KMS-11 (cell line): ENCODE measurements around the gene SUCO.

Source experiments
- H2AFZ ChIP-seq: fragments of 200-600 bp; sonication (generic); 2 replicates; pipeline ENCODE4 v1.6.1; 2016; ENCODE audit warnings: antibody characterized with exemption, mixed run types, low read depth
- H3K27ac ChIP-seq: fragments of 200-600 bp; sonication (generic); 2 replicates; pipeline ENCODE4 v1.6.1; 2016; ENCODE audit warnings: mild to moderate bottlenecking, mixed run types
- H3K27me3 ChIP-seq: fragments of 200-600 bp; sonication (generic); 2 replicates; pipeline ENCODE4 v1.6.1; 2017; ENCODE audit warnings: mild to moderate bottlenecking, low read depth, mixed run types, moderate library complexity; ENCODE audit not compliant: insufficient read depth
- H3K36me3 ChIP-seq: fragments of 200-600 bp; sonication (generic); 2 replicates; pipeline ENCODE4 v1.6.1; 2017; ENCODE audit warnings: mild to moderate bottlenecking, mixed run types; ENCODE audit not compliant: insufficient read depth
- H3K4me1 ChIP-seq: fragments of 200-600 bp; sonication (generic); 2 replicates; pipeline ENCODE4 v1.6.1; 2016; ENCODE audit warnings: mild to moderate bottlenecking, low read depth, mixed run types; ENCODE audit not compliant: poor library complexity, severe bottlenecking
- H3K4me2 ChIP-seq: fragments of 200-600 bp; sonication (generic); 2 replicates; pipeline ENCODE4 v1.7.0; 2016; ENCODE audit warnings: mild to moderate bottlenecking, mixed run types
- H3K4me3 ChIP-seq: fragments of 200-600 bp; sonication (generic); IDR thresholded peaks from 2 replicates; pipeline ENCODE4 v1.6.1; 2017; ENCODE audit warnings: low read depth, low read length, mixed read lengths; ENCODE audit not compliant: insufficient read depth
- H3K79me2 ChIP-seq: fragments of 200-600 bp; sonication (generic); 2 replicates; pipeline ENCODE4 v1.6.1; 2016; ENCODE audit warnings: low read depth, mixed run types; ENCODE audit not compliant: insufficient read depth
- H3K9ac ChIP-seq: fragments of 200-600 bp; sonication (generic); 2 replicates; pipeline ENCODE4 v1.6.1; 2016; ENCODE audit warnings: mild to moderate bottlenecking, mixed run types
- H4K20me1 ChIP-seq: fragments of 200-600 bp; sonication (generic); 2 replicates; pipeline ENCODE4 v1.6.1; 2016; ENCODE audit warnings: mild to moderate bottlenecking, mixed run types; ENCODE audit not compliant: insufficient read depth
- TF ChIP-seq, protein P1 (sequence below): fragments of 200-600 bp; sonication (generic); conservative IDR thresholded peaks from 2 replicates; pipeline ENCODE4 v1.6.1; 2017; ENCODE audit warnings: low read depth, mild to moderate bottlenecking, antibody characterized with exemption, low read length, moderate library complexity, mixed read lengths

The SUCO gene

DNA sequence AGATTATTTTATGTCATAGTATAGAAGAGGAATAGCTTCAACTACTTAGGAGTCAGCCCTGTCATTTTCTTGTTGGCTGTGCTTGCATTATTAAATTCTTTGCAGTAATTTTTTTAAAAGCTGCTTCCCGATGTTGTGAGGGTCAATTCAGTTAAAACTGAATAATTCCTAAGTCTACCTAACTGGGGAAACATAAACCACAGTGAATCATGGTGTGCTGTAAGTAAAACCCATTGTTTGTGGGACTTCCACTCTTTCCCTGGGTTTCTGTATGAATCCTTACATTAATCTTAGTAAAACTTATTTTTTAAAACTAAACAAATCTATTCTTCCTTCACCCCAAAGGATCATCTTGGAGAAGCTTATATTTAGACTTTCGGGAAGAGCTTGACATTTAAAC, 4.4 kb downstream of the SUCO start:
- Histone ChIP-seq H3K27ac (no peak overlapping the region), H3K36me3 (no peaks in the 10 kb centered on the region), H3K4me2 (no peak overlapping the region), H4K20me1 (peaks cover 10% of the 10 kb centered on the region; the same call in 1 of the 2 replicates), H3K27me3 (no peaks in the 10 kb centered on the region), H3K4me1 (peaks cover 26% of the 10 kb centered on the region), H3K4me3 (no peak overlapping the region), H2AFZ (no peak overlapping the region), H3K9ac (no peak overlapping the region), H3K79me2 (peaks cover 90% of the 10 kb centered on the region)
- TF ChIP-seq, protein P1, sequence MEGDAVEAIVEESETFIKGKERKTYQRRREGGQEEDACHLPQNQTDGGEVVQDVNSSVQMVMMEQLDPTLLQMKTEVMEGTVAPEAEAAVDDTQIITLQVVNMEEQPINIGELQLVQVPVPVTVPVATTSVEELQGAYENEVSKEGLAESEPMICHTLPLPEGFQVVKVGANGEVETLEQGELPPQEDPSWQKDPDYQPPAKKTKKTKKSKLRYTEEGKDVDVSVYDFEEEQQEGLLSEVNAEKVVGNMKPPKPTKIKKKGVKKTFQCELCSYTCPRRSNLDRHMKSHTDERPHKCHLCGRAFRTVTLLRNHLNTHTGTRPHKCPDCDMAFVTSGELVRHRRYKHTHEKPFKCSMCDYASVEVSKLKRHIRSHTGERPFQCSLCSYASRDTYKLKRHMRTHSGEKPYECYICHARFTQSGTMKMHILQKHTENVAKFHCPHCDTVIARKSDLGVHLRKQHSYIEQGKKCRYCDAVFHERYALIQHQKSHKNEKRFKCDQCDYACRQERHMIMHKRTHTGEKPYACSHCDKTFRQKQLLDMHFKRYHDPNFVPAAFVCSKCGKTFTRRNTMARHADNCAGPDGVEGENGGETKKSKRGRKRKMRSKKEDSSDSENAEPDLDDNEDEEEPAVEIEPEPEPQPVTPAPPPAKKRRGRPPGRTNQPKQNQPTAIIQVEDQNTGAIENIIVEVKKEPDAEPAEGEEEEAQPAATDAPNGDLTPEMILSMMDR: no peak

DNA sequence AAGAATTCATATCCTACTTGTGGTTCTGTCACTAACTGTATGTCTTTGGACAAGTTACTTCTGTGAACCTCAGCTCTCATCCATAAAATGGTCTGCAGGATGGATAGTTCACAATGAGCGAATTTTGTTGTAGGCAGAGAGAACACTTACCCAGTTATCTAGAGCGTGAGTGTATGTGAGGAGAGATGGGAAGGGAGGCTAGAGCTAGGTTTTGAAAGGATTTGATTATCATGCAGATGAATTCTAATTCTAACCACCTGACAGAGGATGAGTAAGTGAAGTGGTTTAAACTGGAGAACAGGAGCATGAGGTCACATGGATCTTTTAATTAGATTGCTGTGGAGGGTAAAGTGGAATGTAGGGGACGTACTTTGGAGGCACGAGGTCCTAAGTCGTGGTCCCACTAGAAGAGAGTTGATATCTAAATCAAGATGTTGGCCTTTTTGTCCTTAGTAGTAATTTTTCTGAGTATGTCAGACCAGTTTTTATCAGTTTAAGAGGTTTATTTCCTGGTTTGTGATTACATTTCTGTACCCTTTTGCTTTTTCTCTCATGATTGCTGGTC, 5.0 kb downstream of the SUCO start:
- no peak overlapping the region for H2AFZ ChIP-seq
- peaks cover 10% of the 10 kb centered on the region; the same call in 1 of the 2 replicates for H4K20me1 ChIP-seq
- no peaks in the 10 kb centered on the region for H3K36me3 ChIP-seq
- H3K27me3 ChIP-seq: no peaks in the 10 kb centered on the region
- no peak overlapping the region for H3K27ac ChIP-seq
- no peak overlapping the region for H3K4me3 ChIP-seq
- TF ChIP-seq, protein P1: no peak
- no peak overlapping the region for H3K9ac ChIP-seq
- H3K4me1 ChIP-seq: peaks cover 26% of the 10 kb centered on the region
- peaks cover 95% of the 10 kb centered on the region for H3K79me2 ChIP-seq
- no peak overlapping the region for H3K4me2 ChIP-seq

DNA sequence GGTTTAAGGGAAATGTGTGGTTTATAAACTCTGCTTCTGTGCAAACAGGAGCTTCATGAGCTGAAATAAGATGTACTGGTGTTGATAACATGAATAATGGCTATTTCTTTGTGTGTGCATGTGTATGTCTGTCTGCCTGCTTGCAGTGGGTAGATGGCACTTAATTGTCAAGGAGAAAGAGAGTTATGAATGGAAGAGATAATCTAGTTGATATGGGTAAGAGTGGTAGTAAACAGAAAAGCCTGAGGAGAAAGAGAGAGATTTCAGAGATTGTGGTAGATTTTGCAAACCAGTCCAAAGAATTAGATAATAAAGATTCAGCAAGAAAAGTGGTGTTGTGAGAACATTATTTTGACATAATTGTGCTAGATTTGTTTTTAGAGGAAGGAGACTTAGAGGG, 7.7 kb downstream of the SUCO start:
- TF ChIP-seq, protein P1: no peak
- H3K9ac ChIP-seq: no peak overlapping the region
- H4K20me1 ChIP-seq: 0 out of 2 replicates have a peak, but pooled peaks cover 2% of the 10 kb centered on the region
- H3K4me3 ChIP-seq: no peak overlapping the region
- H3K36me3 ChIP-seq: no peaks in the 10 kb centered on the region
- peaks cover 33% of the 10 kb centered on the region for H3K4me1 ChIP-seq
- H2AFZ ChIP-seq: no peak overlapping the region
- no peaks in the 10 kb centered on the region for H3K27me3 ChIP-seq
- H3K27ac ChIP-seq: no peak overlapping the region
- peaks cover 96% of the 10 kb centered on the region for H3K79me2 ChIP-seq
- no peak overlapping the region for H3K4me2 ChIP-seq

DNA sequence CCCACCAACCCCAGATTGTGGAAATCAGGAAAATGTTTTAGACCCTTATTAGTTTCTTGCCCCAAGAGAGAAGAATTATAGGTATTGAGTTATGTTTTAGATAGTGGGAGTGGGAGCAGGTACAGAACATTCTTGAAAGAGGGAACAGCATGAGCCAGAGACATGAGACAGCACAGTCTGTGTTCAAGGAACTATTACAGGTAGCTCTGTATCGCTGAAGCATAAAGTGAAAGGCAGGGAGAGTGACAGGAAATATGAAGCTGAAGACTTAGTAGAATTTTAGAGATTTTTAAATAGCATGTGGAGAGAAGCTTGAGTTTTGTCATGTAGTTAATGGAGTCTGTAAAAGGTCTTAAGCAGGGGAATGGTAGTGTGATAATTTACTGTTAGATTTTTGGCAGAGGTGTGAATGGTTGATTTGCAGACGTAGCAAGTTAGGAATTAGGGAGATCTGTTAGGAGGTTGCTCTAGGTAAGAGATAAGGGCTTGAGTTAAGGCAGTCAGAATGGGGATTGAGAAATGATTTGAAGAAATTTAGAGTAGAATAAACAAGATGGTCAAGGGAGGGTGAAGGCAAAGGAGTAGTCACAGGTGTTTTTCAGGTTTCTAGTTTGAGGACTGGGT, 11.6 kb downstream of the SUCO start:
- Histone ChIP-seq H3K27me3 (no peaks in the 10 kb centered on the region), H3K27ac (no peak overlapping the region), H3K9ac (no peak overlapping the region), H3K79me2 (peaks cover 93% of the 10 kb centered on the region), H3K36me3 (no peaks in the 10 kb centered on the region), H3K4me2 (no peak overlapping the region; the same call in 1 of the 2 replicates), H3K4me3 (no peak overlapping the region), H3K4me1 (peaks cover 35% of the 10 kb centered on the region), H2AFZ (no peak overlapping the region), H4K20me1 (peaks cover 11% of the 10 kb centered on the region; the same call in 1 of the 2 replicates)
- TF ChIP-seq, protein P1: no peak
